Activated CD4-positive, alpha-beta T cell treated with anti-CD3 and anti-CD28 coated beads, Interleukin-2, amount 10 ng/mL, durations not matched to agents 24 days and 14 days (primary cell): ENCODE measurements around the gene NISCH. TPM values are rescaled to one million over a fixed set of nuclear protein-coding genes. Genes with fewer than 3 reads are reported as not detected.

Experiments
- DNase-seq: peaks from one replicate; pipeline ENCODE4 v3.0.0; 2022
- H3K27ac Mint-ChIP-seq: one replicate; pipeline ENCODE4 v1.8.0; 2022; ENCODE audit warnings: mild to moderate bottlenecking, mixed read lengths
- H3K27me3 Mint-ChIP-seq: one replicate; pipeline ENCODE4 v1.8.0; 2022; ENCODE audit warnings: mixed read lengths
- H3K36me3 Mint-ChIP-seq: one replicate; pipeline ENCODE4 v1.8.0; 2022; ENCODE audit warnings: low read depth, mild to moderate bottlenecking, mixed read lengths
- H3K4me1 Mint-ChIP-seq: one replicate; pipeline ENCODE4 v1.8.0; 2021; ENCODE audit warnings: mixed read lengths
- H3K4me3 Mint-ChIP-seq: one replicate; pipeline ENCODE4 v1.8.0; 2022; ENCODE audit warnings: mild to moderate bottlenecking, moderate library complexity, mixed read lengths
- H3K9me3 Mint-ChIP-seq: one replicate; pipeline ENCODE4 v1.8.0; 2021; ENCODE audit warnings: mixed read lengths
- intact Hi-C: fragments of 100-400 bp; cut with micrococcal nuclease; formaldehyde crosslinking; loops from one replicate; pipeline ENCODE4 v1.15.1; 2023
- total RNA-seq: library from RNA; stranded (reverse); gene quantifications from 2 replicates; pipeline ENCODE4 v1.2.3, GENCODE V29; 2022

The NISCH gene
- total RNA-seq, 1 donor from 2014 or later = 72.6 TPM

- no peak overlapping the region for H3K4me3 Mint-ChIP-seq
- no peaks in the 10 kb centered on the region for H3K4me1 Mint-ChIP-seq
- no peak for DNase-seq
- no peaks in the 10 kb centered on the region for H3K9me3 Mint-ChIP-seq
- no peaks in the 10 kb centered on the region for H3K27me3 Mint-ChIP-seq
- no peak overlapping the region for H3K27ac Mint-ChIP-seq
- H3K36me3 Mint-ChIP-seq = no peaks in the 10 kb centered on the region
- intact Hi-C loops = no loop called here
Measured at GRCh38 chr3:52504977-52505376, 49.6 kb downstream of the NISCH start.

GRCh38 chr3:52506266-52506966, 51.0 kb downstream of the NISCH start:
- Mint-ChIP-seq H3K27me3 (no peaks in the 10 kb centered on the region), H3K27ac (no peak overlapping the region), H3K4me1 (no peaks in the 10 kb centered on the region), H3K4me3 (no peak overlapping the region), H3K9me3 (no peaks in the 10 kb centered on the region), H3K36me3 (no peaks in the 10 kb centered on the region)
- no peak for DNase-seq
- intact Hi-C loops = no loop called here

GRCh38 chr3:52507359-52507758, 52.0 kb downstream of the NISCH start:
- no peak for DNase-seq
- intact Hi-C loops = no loop called here

GRCh38 chr3:52509753-52510328, 54.4 kb downstream of the NISCH start:
- no peak for DNase-seq
- Mint-ChIP-seq H3K4me3 (no peak overlapping the region), H3K9me3 (no peaks in the 10 kb centered on the region), H3K4me1 (no peaks in the 10 kb centered on the region), H3K27ac (no peak overlapping the region), H3K36me3 (no peaks in the 10 kb centered on the region), H3K27me3 (no peaks in the 10 kb centered on the region)
- intact Hi-C loops = no loop called here

More at GRCh38 chr3:52507359-52507758, 52.0 kb downstream of the NISCH start:
- H3K27me3 Mint-ChIP-seq = no peaks in the 10 kb centered on the region
- H3K4me3 Mint-ChIP-seq = no peak overlapping the region
- H3K4me1 Mint-ChIP-seq = no peaks in the 10 kb centered on the region
- no peaks in the 10 kb centered on the region for H3K36me3 Mint-ChIP-seq
- no peak overlapping the region for H3K27ac Mint-ChIP-seq
- H3K9me3 Mint-ChIP-seq = no peaks in the 10 kb centered on the region

GRCh38 chr3:52511509-52511908, 56.1 kb downstream of the NISCH start:
- Mint-ChIP-seq H3K9me3 (no peaks in the 10 kb centered on the region), H3K4me3 (no peak overlapping the region), H3K4me1 (no peaks in the 10 kb centered on the region), H3K36me3 (no peaks in the 10 kb centered on the region), H3K27ac (no peak overlapping the region), H3K27me3 (no peaks in the 10 kb centered on the region)
- intact Hi-C loops = no loop called here
- DNase-seq = no peak

- intact Hi-C loops = no loop called here
- DNase-seq = no peak
Measured at GRCh38 chr3:52512105-52512504, 56.7 kb downstream of the NISCH start.

GRCh38 chr3:52512727-52513126, 57.3 kb downstream of the NISCH start:
- Mint-ChIP-seq H3K36me3 (no peaks in the 10 kb centered on the region), H3K4me1 (no peaks in the 10 kb centered on the region), H3K27me3 (no peaks in the 10 kb centered on the region), H3K9me3 (no peaks in the 10 kb centered on the region), H3K27ac (no peak overlapping the region), H3K4me3 (no peak overlapping the region)
- no peak for DNase-seq
- intact Hi-C loops = no loop called here

More at GRCh38 chr3:52512105-52512504, 56.7 kb downstream of the NISCH start:
- H3K9me3 Mint-ChIP-seq = no peaks in the 10 kb centered on the region
- H3K36me3 Mint-ChIP-seq = no peaks in the 10 kb centered on the region
- H3K4me3 Mint-ChIP-seq = no peak overlapping the region
- H3K27ac Mint-ChIP-seq = no peak overlapping the region
- H3K4me1 Mint-ChIP-seq = no peaks in the 10 kb centered on the region
- H3K27me3 Mint-ChIP-seq = no peaks in the 10 kb centered on the region

GRCh38 chr3:52513281-52513680, 57.9 kb downstream of the NISCH start:
- H3K36me3 Mint-ChIP-seq = no peaks in the 10 kb centered on the region
- no peak for DNase-seq
- H3K27me3 Mint-ChIP-seq = no peaks in the 10 kb centered on the region
- no peaks in the 10 kb centered on the region for H3K9me3 Mint-ChIP-seq
- no peak overlapping the region for H3K27ac Mint-ChIP-seq
- no peaks in the 10 kb centered on the region for H3K4me1 Mint-ChIP-seq
- intact Hi-C loops = no loop called here
- no peak overlapping the region for H3K4me3 Mint-ChIP-seq

GRCh38 chr3:52514576-52514975, 59.2 kb downstream of the NISCH start:
- Mint-ChIP-seq H3K4me3 (no peak overlapping the region), H3K9me3 (no peaks in the 10 kb centered on the region), H3K27ac (no peak overlapping the region), H3K4me1 (no peaks in the 10 kb centered on the region), H3K36me3 (no peaks in the 10 kb centered on the region), H3K27me3 (no peaks in the 10 kb centered on the region)
- DNase-seq = no peak
- intact Hi-C loops = no loop called here

- Mint-ChIP-seq H3K27ac (no peak overlapping the region), H3K27me3 (no peaks in the 10 kb centered on the region), H3K4me1 (no peaks in the 10 kb centered on the region), H3K9me3 (no peaks in the 10 kb centered on the region), H3K36me3 (no peaks in the 10 kb centered on the region), H3K4me3 (no peak overlapping the region)
- no peak for DNase-seq
- intact Hi-C loops = no loop called here
Measured at GRCh38 chr3:52515192-52515591, 59.8 kb downstream of the NISCH start.

- intact Hi-C loops = no loop called here
- H3K27ac Mint-ChIP-seq = no peak overlapping the region
- H3K4me3 Mint-ChIP-seq = no peak overlapping the region
- H3K4me1 Mint-ChIP-seq = no peaks in the 10 kb centered on the region
- no peaks in the 10 kb centered on the region for H3K27me3 Mint-ChIP-seq
- H3K36me3 Mint-ChIP-seq = no peaks in the 10 kb centered on the region
- no peak for DNase-seq
- no peaks in the 10 kb centered on the region for H3K9me3 Mint-ChIP-seq
Measured at GRCh38 chr3:52516509-52517195, 61.2 kb downstream of the NISCH start.

GRCh38 chr3:52517796-52518722, 62.7 kb downstream of the NISCH start:
- Mint-ChIP-seq H3K4me3 (no peak overlapping the region), H3K27me3 (no peaks in the 10 kb centered on the region), H3K27ac (no peak overlapping the region), H3K9me3 (no peaks in the 10 kb centered on the region), H3K36me3 (no peaks in the 10 kb centered on the region), H3K4me1 (no peaks in the 10 kb centered on the region)
- DNase-seq = no peak
- intact Hi-C loops = no loop called here

GRCh38 chr3:52518723-52519444, 63.5 kb downstream of the NISCH start:
- H3K4me1 Mint-ChIP-seq = no peaks in the 10 kb centered on the region
- no peaks in the 10 kb centered on the region for H3K9me3 Mint-ChIP-seq
- intact Hi-C loops = no loop called here
- no peak overlapping the region for H3K4me3 Mint-ChIP-seq
- no peak overlapping the region for H3K27ac Mint-ChIP-seq
- H3K36me3 Mint-ChIP-seq = no peaks in the 10 kb centered on the region
- no peak for DNase-seq
- no peaks in the 10 kb centered on the region for H3K27me3 Mint-ChIP-seq
